ENCODE measurements around the gene NLGN2. TPM values are rescaled to one million over a fixed set of nuclear protein-coding genes. Genes with fewer than 3 reads are reported as not detected.

The NLGN2 gene
- total RNA-seq, 2 experiments from 2014 or later = 2.0 to 3.5 TPM

DNA sequence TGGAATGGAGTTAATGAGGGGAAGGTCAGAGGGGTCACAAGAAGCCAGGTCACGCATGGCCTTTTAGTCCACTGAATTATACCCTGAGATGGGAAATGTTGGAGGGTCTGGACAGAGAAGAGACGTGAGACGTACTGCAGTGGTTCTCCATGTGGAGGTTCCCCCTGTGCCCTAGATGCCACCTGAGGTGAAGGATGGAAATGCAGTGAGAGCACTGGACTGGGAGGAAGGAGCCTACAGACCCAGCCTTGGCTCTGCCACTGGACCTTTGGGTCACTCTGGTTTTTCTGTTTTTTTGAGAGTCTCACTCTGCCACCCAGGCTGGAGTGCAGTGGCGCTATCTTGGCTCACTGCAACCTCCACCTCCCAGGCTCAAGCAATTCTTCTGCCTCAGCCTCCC lies 11.5 kb upstream of the NLGN2 start:
- Mint-ChIP-seq H3K27ac (no peak overlapping the region), H3K27me3 (no peaks in the 10 kb centered on the region), H3K4me3 (no peak overlapping the region), H3K36me3 (no peaks in the 10 kb centered on the region), H3K4me1 (peaks cover 18% of the 10 kb centered on the region), H3K9me3 (ENCODE audit: low read depth) (no peaks in the 10 kb centered on the region)
- ATAC-seq = no peak
- CTCF ChIA-PET = interaction anchor here (3.0 kb wide), 1 partner anchor 40 kb away, joined by 16 read pairs; the partner anchor contains the start of gene TMEM102
- no peak for DNase-seq

DNA sequence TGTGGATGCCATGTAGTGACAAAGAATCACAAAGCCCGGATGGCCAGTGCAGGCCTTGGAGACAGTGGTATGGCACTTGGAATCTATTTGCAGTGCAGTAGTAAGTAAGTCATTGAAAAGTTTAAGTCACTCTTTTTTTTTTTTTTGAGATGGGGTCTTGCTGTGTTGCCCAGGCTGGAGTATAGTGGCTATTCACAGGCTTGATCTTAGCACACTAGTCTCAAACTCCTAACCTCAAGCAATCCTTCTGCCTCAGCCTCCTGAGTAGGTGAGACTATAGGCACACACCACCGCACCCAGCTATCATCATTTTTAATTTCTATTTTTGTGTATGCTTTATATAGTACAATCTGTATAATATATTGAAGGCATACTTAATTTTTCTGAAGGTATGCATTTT lies 9.0 kb upstream of the NLGN2 start:
- Mint-ChIP-seq H3K27me3 (no peaks in the 10 kb centered on the region), H3K4me1 (peaks cover 14% of the 10 kb centered on the region), H3K27ac (no peak overlapping the region), H3K9me3 (ENCODE audit: low read depth) (no peaks in the 10 kb centered on the region), H3K36me3 (no peaks in the 10 kb centered on the region), H3K4me3 (no peak overlapping the region)
- ATAC-seq (no peak), DNase-seq (no peak)
- CTCF ChIA-PET = interaction anchor here (1.0 to 3.0 kb wide), 4 partner anchors 37 to 162 kb away, joined by 4 to 16 read pairs (median 6); partner anchors contain the start of gene TMEM102

DNA sequence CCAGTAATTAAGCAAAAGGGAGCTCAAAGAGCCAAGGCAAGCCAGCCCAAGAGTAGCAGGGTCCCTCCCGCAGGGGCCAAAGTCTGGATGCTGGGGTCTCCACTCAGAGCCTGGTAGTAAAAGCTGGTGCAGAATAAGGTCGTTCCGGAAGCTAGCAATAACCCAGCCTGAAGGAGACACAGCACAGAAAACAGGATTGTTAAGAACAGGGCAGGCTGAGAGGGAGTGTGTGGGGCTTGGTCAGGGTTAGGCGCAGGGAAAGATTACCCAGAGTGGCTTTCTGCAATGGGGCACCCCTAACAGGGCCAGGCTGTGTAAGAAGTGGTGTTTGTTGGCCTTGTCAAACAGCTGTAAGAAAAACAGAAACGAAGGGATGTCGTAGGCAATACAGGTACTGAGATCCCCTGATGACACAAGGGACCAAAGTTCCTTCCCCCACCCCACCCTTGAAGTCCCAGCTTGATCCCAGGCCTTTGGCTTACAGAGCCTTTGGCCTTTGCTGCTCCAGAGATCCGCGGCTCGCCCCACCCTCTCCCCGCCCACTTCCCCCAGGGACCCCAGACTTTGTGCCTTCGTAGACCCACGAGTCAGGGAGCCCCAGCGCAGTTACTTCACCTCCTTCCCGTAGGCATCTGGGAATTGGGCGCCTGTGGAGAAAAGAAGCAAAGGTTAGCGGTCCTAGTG lies 4.5 kb upstream of the NLGN2 start:
- Mint-ChIP-seq H3K9me3 (ENCODE audit: low read depth) (no peaks in the 10 kb centered on the region), H3K27me3 (peaks cover 9% of the 10 kb centered on the region), H3K27ac (peak overlapping the region; percentile 95)

DNA sequence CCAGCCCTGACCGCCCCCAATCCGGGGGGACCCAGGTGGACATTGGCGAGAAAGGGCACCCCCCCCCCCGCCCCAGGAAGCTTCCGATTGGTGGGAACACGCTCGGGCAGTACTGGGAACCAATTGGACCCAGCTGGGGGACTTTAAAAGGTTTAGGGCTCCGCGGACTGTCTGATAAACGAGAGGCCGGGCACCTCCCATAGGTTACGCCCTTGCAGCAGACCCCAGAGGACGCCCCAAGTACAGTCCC lies 4.0 kb upstream of the NLGN2 start:
- H3K27me3 Mint-ChIP-seq = peaks cover 9% of the 10 kb centered on the region
- ATAC-seq (no peak), DNase-seq (no peak)
- H3K36me3 Mint-ChIP-seq = no peaks in the 10 kb centered on the region
- H3K4me1 Mint-ChIP-seq = peaks cover 15% of the 10 kb centered on the region
- no peaks in the 10 kb centered on the region for H3K9me3 Mint-ChIP-seq (ENCODE audit: low read depth)
- peak overlapping the region; percentile 95 for H3K27ac Mint-ChIP-seq
- CTCF ChIA-PET = interaction anchor here (0.7 to 4.0 kb wide), 9 partner anchors 11 to 157 kb away, joined by 3 to 34 read pairs (median 3); partner anchors contain the start of gene TMEM102
- peak overlapping the region; percentile 88 for H3K4me3 Mint-ChIP-seq

More for the DNA sequence above, 4.5 kb upstream of the NLGN2 start:
- H3K4me3 Mint-ChIP-seq = peak overlapping the region; percentile 88
- no peak for ATAC-seq
- DNase-seq = peak; percentile 61
- peaks cover 15% of the 10 kb centered on the region for H3K4me1 Mint-ChIP-seq
- no peaks in the 10 kb centered on the region for H3K36me3 Mint-ChIP-seq
- CTCF ChIA-PET = interaction anchor here (1.0 to 4.0 kb wide), 7 partner anchors 14 to 186 kb away, joined by 3 to 34 read pairs (median 5); partner anchors contain the start of genes SOX15 and TMEM102

DNA sequence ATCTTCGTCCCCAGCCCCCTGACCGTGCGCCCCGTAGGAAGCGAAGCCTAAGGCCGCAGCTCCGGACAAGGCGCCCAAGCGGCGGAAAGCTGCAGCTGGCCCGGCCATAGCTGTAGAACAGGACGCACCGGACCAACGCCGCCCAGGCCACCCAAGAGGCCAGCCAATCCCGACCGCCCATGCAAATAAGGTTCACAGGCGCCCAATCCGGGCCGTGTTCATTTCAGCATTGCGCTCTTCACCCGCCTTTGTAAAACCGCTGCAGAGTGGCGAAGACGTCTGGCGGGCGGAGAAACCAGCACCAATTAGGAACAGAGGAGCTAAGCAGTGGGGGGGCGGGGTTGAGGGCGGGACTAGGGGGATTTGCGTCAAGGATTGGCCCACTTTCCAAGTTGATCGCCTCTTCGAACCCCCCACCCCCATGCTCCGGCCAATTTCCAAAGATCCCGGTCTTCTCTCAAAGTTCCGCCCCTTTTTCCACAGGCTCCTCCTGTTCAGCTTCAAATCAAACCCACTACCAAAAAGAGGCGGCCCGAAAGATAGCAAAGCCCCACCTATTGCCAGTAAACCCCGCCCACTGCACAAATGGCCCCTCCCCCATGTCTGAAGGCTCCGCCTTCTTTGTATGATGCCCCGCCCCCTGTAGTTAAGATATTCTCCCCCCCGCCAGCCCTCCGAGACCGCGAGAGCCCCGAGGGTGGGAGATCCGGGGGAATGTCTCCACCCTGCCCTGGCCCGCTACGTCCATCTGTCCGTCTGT lies 3.5 kb upstream of the NLGN2 start, which contains the start of gene TMEM256:
TSS of gene TMEM256 (minus strand) at position 121 of the 760 bp plus-strand sequence. CDS start at position 108, 13 bp downstream.
- ATAC-seq (peak; percentile 94), DNase-seq (peak; percentile 99)
- H3K27me3 Mint-ChIP-seq = peaks cover 9% of the 10 kb centered on the region
- H3K4me3 Mint-ChIP-seq = peak within 1 kb of the TSS; percentile 88
- peak within 1 kb of the TSS; percentile 95 for H3K27ac Mint-ChIP-seq
- CTCF ChIA-PET = interaction anchor here (0.6 to 4.0 kb wide), 11 partner anchors 11 to 283 kb away, joined by 3 to 34 read pairs (median 3); partner anchors contain the start of genes TMEM102 and TP53
- no peaks in the 10 kb centered on the region for H3K36me3 Mint-ChIP-seq
- H3K9me3 Mint-ChIP-seq (ENCODE audit: low read depth) = no peaks in the 10 kb centered on the region
- peaks cover 15% of the 10 kb centered on the region for H3K4me1 Mint-ChIP-seq

DNA sequence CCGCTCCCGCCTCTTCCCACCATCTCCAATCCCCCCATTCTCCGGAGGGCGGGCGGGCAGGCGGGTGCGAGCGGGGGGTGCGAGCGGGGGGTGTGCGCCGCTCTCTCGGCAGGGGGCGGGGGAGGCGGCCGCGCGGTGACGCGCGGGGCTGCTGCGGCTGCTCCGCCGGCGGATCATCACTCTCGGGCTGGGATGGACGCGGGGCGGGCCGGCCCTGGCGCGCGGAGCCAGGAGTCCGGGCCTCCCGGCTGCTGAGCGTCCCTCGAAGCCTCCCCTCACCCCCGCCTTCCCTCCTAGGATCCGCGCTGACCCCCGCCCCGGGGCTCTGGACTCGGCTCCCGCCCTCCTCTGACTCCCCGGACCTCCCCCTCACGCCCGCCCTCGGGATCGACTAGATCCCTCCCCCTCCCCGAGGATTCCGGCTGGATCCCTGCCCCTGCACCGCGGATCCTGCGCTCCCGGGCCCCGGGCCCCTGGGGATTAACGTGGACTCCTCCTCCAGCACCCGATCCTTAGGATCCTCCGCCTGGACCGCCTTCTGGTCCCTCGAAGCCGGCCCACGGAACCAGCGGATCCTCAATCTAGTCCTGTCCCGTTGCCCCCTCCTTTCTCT lies 2.8 kb upstream of the NLGN2 start:
- ATAC-seq (peak; percentile 43), DNase-seq (peak; percentile 74)
- CTCF ChIA-PET = interaction anchor here (0.6 to 4.0 kb wide), 8 partner anchors 21 to 283 kb away, joined by 3 to 34 read pairs (median 3); partner anchors contain the start of genes TMEM102 and TP53
- Mint-ChIP-seq H3K4me1 (peaks cover 15% of the 10 kb centered on the region), H3K9me3 (ENCODE audit: low read depth) (no peaks in the 10 kb centered on the region), H3K27me3 (peaks cover 9% of the 10 kb centered on the region), H3K4me3 (peak overlapping the region; percentile 88), H3K27ac (peak overlapping the region; percentile 95), H3K36me3 (no peaks in the 10 kb centered on the region)

DNA sequence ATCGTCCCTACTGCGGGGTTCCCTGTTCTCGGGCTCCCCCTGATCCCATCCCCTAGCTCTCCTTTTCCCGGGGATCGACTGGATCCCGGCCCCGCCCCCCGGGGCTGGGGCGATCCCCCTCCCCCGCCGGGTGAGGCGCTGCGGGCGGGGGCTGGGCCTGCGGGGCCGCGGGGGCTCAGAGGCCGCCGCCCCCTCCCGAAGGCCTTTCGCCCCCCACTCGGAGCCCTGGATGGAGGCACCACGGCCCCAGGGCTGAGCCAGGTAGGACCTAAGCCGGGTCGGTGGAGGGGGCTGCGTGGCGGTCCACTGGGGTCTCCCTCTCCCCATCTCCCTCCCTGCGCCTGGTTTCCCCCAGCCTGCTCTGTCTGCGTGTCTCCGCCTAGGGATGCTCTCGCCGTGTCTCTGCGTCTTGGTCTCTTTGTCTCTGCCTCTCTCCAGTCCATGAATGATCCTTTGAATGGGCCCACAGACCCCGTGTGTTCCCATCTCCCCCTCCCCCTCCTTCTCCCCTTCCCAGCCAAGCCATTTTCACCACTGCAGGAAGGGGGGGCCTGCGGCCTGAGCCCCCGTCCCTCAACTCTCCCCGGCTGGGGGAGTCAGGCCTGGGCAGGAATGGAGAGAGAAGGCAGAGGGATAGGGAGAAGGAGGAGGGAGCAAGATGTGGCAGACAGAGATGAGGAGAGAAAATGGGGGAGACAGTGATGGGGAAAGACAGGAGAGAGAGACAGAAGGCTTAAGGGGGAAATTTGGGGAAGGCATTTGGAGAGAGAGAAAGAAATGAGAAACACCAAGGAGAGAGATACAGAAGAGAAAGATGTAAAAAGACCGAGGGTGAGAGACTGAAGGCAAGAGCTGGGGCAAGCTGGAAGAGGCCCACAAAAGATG lies 2.1 kb upstream of the NLGN2 start:
- Mint-ChIP-seq H3K27me3 (peaks cover 9% of the 10 kb centered on the region), H3K4me1 (peaks cover 15% of the 10 kb centered on the region), H3K4me3 (peak overlapping the region; percentile 88), H3K9me3 (ENCODE audit: low read depth) (no peaks in the 10 kb centered on the region), H3K27ac (no peak overlapping the region), H3K36me3 (no peaks in the 10 kb centered on the region)
- ATAC-seq = no peak
- CTCF ChIA-PET = interaction anchor here (0.9 to 4.0 kb wide), 3 partner anchors 22 to 50 kb away, joined by 3 to 34 read pairs (median 4); partner anchors contain the start of gene TMEM102
- no peak for DNase-seq

DNA sequence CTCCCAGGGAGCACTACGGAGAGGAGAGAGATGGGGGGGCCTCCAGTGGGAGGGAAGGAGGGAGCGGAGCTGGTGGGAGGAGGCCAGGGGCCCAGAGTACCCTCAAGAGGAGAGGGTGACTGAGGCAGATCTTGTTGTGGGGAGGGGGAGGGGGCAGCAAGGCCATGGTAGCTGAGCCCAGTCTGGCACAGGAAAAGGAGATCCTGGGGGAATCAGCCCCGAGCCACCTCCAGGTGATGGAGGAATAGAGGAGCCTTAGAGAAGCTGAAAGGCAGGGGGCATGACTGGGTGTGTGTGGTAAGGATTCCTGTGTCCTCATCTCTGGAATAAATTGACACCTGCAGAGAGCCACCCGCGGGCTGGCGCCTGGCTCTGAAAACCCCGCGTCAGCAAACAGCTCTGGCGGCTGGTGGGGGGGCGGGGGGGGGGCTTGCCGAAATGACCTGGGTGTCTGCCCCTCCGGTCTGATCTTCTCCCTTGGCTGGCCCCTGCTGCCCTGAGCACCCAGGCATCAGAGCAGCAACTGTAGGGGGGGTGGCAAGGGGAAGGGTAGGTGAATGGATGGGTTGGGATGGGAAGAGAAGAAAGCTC lies 1.3 kb upstream of the NLGN2 start:
- Mint-ChIP-seq H3K36me3 (no peaks in the 10 kb centered on the region), H3K27ac (no peak overlapping the region), H3K9me3 (ENCODE audit: low read depth) (no peaks in the 10 kb centered on the region), H3K4me3 (peak overlapping the region; percentile 29), H3K4me1 (peaks cover 13% of the 10 kb centered on the region), H3K27me3 (peaks cover 9% of the 10 kb centered on the region)
- CTCF ChIA-PET = interaction anchor here (0.9 to 1.7 kb wide), 3 partner anchors 13 to 51 kb away, joined by 3 to 8 read pairs (median 3); partner anchors contain the start of gene PLSCR3
- DNase-seq (no peak), ATAC-seq (no peak)

DNA sequence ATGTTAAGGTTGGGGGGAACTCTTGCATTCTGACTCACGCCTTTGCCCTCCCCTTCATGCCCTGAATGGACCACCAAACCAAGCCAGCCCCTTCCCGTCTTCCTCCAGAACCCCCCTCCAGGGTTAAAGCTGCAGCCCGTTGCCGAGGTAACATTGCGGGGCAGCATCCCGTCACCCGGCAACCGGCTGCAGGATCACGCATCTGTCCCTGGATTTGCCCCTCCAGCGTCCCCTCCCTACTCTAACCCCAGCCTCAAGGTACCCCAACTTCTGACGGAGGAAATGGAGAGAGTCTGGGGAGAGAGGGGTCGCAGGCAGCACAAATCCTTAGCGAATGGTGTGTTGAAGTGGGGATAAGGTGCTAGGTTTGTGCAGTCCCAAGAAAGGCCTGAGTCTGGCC lies 563 bp upstream of the NLGN2 start:
- H3K4me1 Mint-ChIP-seq = peaks cover 13% of the 10 kb centered on the region
- ATAC-seq (no peak), DNase-seq (no peak)
- no peaks in the 10 kb centered on the region for H3K9me3 Mint-ChIP-seq (ENCODE audit: low read depth)
- H3K27ac Mint-ChIP-seq = no peak overlapping the region
- CTCF ChIA-PET = interaction anchor here (1.2 to 1.7 kb wide), 2 partner anchors 13 to 29 kb away, joined by 3 to 8 read pairs; partner anchors contain the start of gene PLSCR3
- H3K36me3 Mint-ChIP-seq = no peaks in the 10 kb centered on the region
- H3K4me3 Mint-ChIP-seq = no peak overlapping the region
- peaks cover 9% of the 10 kb centered on the region for H3K27me3 Mint-ChIP-seq

DNA sequence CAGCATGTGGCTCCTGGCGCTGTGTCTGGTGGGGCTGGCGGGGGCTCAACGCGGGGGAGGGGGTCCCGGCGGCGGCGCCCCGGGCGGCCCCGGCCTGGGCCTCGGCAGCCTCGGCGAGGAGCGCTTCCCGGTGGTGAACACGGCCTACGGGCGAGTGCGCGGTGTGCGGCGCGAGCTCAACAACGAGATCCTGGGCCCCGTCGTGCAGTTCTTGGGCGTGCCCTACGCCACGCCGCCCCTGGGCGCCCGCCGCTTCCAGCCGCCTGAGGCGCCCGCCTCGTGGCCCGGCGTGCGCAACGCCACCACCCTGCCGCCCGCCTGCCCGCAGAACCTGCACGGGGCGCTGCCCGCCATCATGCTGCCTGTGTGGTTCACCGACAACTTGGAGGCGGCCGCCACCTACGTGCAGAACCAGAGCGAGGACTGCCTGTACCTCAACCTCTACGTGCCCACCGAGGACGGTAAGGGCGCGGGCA lies 645 bp downstream of the NLGN2 start:
- ATAC-seq (no peak), DNase-seq (no peak)
- Mint-ChIP-seq H3K36me3 (no peaks in the 10 kb centered on the region), H3K4me3 (no peak overlapping the region), H3K27me3 (peaks cover 9% of the 10 kb centered on the region), H3K27ac (no peak overlapping the region), H3K4me1 (peaks cover 7% of the 10 kb centered on the region), H3K9me3 (ENCODE audit: low read depth) (no peaks in the 10 kb centered on the region)
- CTCF ChIA-PET = interaction anchor here (1.7 kb wide), 1 partner anchor 28 kb away, joined by 8 read pairs; no protein-coding TSS in a partner anchor

DNA sequence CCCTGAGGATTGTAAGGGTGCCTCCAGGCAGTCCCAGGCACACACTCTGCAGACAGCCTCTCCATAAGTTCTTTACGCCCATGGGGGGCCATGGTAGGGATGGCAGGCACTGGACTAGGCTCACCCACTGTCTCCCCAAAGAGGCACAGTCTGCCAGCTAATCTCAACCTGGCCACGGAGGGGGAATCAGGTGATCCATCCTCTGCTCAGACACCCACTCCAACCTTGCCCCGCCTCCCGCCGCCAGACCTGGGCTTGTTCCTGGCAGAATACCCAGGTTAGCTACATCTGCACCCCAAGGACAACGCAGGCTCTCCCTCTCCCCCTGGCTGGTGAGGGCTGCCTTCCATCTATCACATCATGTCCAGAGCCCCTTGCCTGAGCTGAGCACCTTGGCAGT lies 1.2 kb downstream of the NLGN2 start:
- DNase-seq (no peak), ATAC-seq (no peak)
- Mint-ChIP-seq H3K9me3 (ENCODE audit: low read depth) (no peaks in the 10 kb centered on the region), H3K27ac (no peak overlapping the region), H3K27me3 (peaks cover 9% of the 10 kb centered on the region), H3K4me1 (peaks cover 6% of the 10 kb centered on the region), H3K4me3 (no peak overlapping the region), H3K36me3 (no peaks in the 10 kb centered on the region)
- CTCF ChIA-PET = no interaction called here

DNA sequence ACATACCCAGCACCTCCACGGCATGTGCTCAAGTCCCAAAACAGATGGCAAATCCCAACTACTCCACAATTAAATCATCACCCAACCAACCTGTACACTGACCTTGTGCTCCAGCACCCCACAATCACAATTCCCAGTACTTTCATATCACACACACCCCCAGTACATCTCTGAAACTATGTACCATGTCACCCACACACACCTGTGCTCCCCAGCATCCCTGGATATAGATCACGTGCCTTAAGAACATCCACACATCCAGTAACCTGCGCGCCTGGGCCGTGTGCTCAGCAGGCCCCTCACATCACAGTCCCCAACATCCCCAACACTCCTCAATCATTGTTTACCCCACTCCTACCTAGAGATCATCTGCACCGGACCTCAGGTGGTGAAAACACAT lies 2.1 kb downstream of the NLGN2 start:
- ATAC-seq (no peak), DNase-seq (no peak)
- H3K27ac Mint-ChIP-seq = no peak overlapping the region
- peaks cover 9% of the 10 kb centered on the region for H3K27me3 Mint-ChIP-seq
- H3K36me3 Mint-ChIP-seq = no peaks in the 10 kb centered on the region
- CTCF ChIA-PET = interaction anchor here (1.4 kb wide), 1 partner anchor 27 kb away, joined by 4 read pairs; no protein-coding TSS in a partner anchor
- H3K9me3 Mint-ChIP-seq (ENCODE audit: low read depth) = no peaks in the 10 kb centered on the region
- no peak overlapping the region for H3K4me3 Mint-ChIP-seq
- peaks cover 6% of the 10 kb centered on the region for H3K4me1 Mint-ChIP-seq
